PC-3 (cell line): ENCODE measurements around the gene CAMTA1.

Experiments
- CTCF ChIP-seq: fragments of 300-600 bp; sonication (generic); conservative IDR thresholded peaks from 2 replicates; pipeline ENCODE4 v1.5.1; 2017; ENCODE audit warnings: antibody characterized with exemption, low read depth, mild to moderate bottlenecking, low read length
- EZH2 ChIP-seq: fragments of 300-600 bp; sonication (generic); IDR thresholded peaks from one replicate; pipeline ENCODE4 v1.6.1; 2017; ENCODE audit warnings: antibody characterized with exemption, mild to moderate bottlenecking, low read length; ENCODE audit not compliant: unreplicated experiment
- EZH2phosphoT487 ChIP-seq: fragments of 300-600 bp; sonication (generic); IDR thresholded peaks from 2 replicates; pipeline ENCODE4 v1.6.1; 2018; ENCODE audit warnings: mild to moderate bottlenecking, antibody characterized with exemption, low read length, borderline replicate concordance

- TF ChIP-seq CTCF (no peak), EZH2 (no peak), EZH2phosphoT487 (no peak)
Measured at GRCh38 chr1:7670334-7671145, 885.3 kb downstream of the CAMTA1 start.
